CD4-positive, alpha-beta T cell (primary cell): ENCODE data around the gene VDAC2. TPM values are rescaled to one million over a fixed set of nuclear protein-coding genes. Genes with fewer than 3 reads are reported as not detected.

Experiments
- ATAC-seq: fragments of 200-7000 bp; cut with Tn5 transposase; one replicate; pipeline ENCODE4 v1.10.0; 2022; ENCODE audit warnings: mild to moderate bottlenecking; ENCODE audit not compliant: poor library complexity
- CTCF ChIA-PET: fragments of 350-600 bp; sonication (Branson Sonifier 250); formaldehyde crosslinking; loops from one replicate; lab custom pipeline; 2021; ENCODE audit warnings: antibody characterized with exemption, inconsistent platforms; lab: Charles Lee
- POLR2A ChIA-PET: fragments of 350-600 bp; sonication (Branson Sonifier 250); formaldehyde crosslinking; loops from one replicate; lab custom pipeline; 2021; ENCODE audit warnings: antibody characterized with exemption, inconsistent platforms; lab: Charles Lee
- DNase-seq, 14 experiments: peaks; one replicate each; pipeline ENCODE4 v3.0.0-alpha.2; 2013 to 2020; ENCODE audit warnings: mixed read lengths in 2 of 14
- H3K27ac ChIP-seq, 2 donors: one replicate each; pipeline versions ENCODE4 v1.5.1 to v1.7.0; 2013; ENCODE audit warnings: low read length in 2 of 2, low read depth in 1 of 2, mild to moderate bottlenecking in 1 of 2
- H3K27me3 ChIP-seq, 2 experiments: 1 replicate in 1 of 2; 2 replicates in 1 of 2; pipeline versions ENCODE4 v1.6.1 to v1.7.0; 2013; ENCODE audit warnings: low read length in 2 of 2, control low read depth in 1 of 2, mild to moderate bottlenecking in 1 of 2, moderate library complexity in 1 of 2; ENCODE audit not compliant: insufficient read depth in 2 of 2, control insufficient read depth in 1 of 2
- H3K36me3 ChIP-seq: one replicate; pipeline ENCODE4 v1.6.1; 2013; ENCODE audit warnings: low read length, control low read depth; ENCODE audit not compliant: insufficient read depth
- H3K4me1 ChIP-seq: one replicate; pipeline ENCODE4 v1.6.1; 2013; ENCODE audit warnings: low read length, control low read depth; ENCODE audit not compliant: insufficient read depth
- H3K4me3 ChIP-seq: one replicate; pipeline ENCODE4 v1.5.1; 2013; ENCODE audit warnings: mild to moderate bottlenecking, low read length, moderate library complexity
- H3K9me3 ChIP-seq, 2 experiments: 1 replicate in 1 of 2; 2 replicates in 1 of 2; pipeline versions ENCODE4 v1.6.1 to v1.7.0; 2013; ENCODE audit warnings: low read length in 2 of 2, mild to moderate bottlenecking in 2 of 2, control low read depth in 1 of 2, moderate library complexity in 1 of 2; ENCODE audit not compliant: control insufficient read depth in 1 of 2, insufficient read depth in 1 of 2
- H3K27ac Mint-ChIP-seq: one replicate; pipeline ENCODE4 v1.8.0; 2020; ENCODE audit warnings: mixed read lengths
- H3K27me3 Mint-ChIP-seq: one replicate; pipeline ENCODE4 v1.8.0; 2021; ENCODE audit warnings: mixed read lengths
- H3K36me3 Mint-ChIP-seq: one replicate; pipeline ENCODE4 v1.8.0; 2021; ENCODE audit warnings: low read depth, mixed read lengths
- H3K4me1 Mint-ChIP-seq: one replicate; pipeline ENCODE4 v1.8.0; 2021; ENCODE audit warnings: low read depth, mixed read lengths
- H3K4me3 Mint-ChIP-seq: one replicate; pipeline ENCODE4 v1.8.0; 2020; ENCODE audit warnings: mild to moderate bottlenecking, mixed read lengths
- H3K9me3 Mint-ChIP-seq: one replicate; pipeline ENCODE4 v1.8.0; 2020; ENCODE audit warnings: mixed read lengths
- CTCF ChIP-seq: fragments of 200-600 bp; IDR thresholded peaks from one replicate; pipeline ENCODE4 v1.8.0; 2022; ENCODE audit warnings: antibody characterized with exemption, mild to moderate bottlenecking
- intact Hi-C, 2 experiments: fragments of 100-400 bp; cut with DNase I in 1 of 2; cut with micrococcal nuclease in 1 of 2; formaldehyde crosslinking; loops; one replicate each; pipeline versions ENCODE4 v1.15.1 to v1.9.0; 2023 to 2025; cut with DNase I, micrococcal nuclease
- total RNA-seq, 174 experiments: library from RNA in 2 of 174; stranded (reverse) in 2 of 174; gene quantifications; one replicate each; pipeline ENCODE4 v1.2.3 and lab custom pipeline; 2021 to 2026

VDAC2 gene
- total RNA-seq, 2 experiments from 2014 or later, result 141 to 147 TPM

DNA sequence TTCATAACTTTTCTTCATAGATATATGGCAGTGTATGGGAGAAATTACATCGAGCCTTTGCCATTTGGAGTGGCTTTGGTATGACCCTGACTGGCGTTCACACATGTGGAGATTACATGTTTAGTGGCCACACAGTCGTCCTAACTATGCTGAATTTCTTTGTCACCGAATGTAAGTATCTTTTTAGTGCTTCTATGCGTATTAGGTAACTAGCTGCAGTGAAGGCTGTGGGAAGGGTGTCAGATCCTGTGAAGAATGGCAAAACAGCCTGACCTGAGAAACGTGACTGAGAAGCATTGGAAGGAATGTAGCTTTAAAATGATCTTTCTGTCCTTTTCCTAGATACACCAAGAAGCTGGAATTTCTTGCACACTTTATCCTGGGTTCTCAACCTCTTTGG lies 34.5 kb upstream of the VDAC2 start:
- intact Hi-C loops, result no loop called here
- no peak overlapping the region for H3K4me3 Mint-ChIP-seq
- no peaks in the 10 kb centered on the region for H3K9me3 ChIP-seq
- no peaks in the 10 kb centered on the region for H3K27me3 Mint-ChIP-seq
- peak in 1 of 14 experiments; percentile 19 for DNase-seq
- H3K4me3 ChIP-seq, result no peak overlapping the region
- POLR2A ChIA-PET, result interaction anchor here (1.8 kb wide), 1 partner anchor 10 kb away, joined by 6 read pairs; no protein-coding TSS in a partner anchor
- no peak overlapping the region for H3K27ac Mint-ChIP-seq
- peaks cover 29% of the 10 kb centered on the region for H3K36me3 ChIP-seq
- H3K36me3 Mint-ChIP-seq, result peaks cover 60% of the 10 kb centered on the region
- H3K27ac ChIP-seq, result no peak overlapping the region
- H3K27me3 ChIP-seq, result no peaks in the 10 kb centered on the region
- CTCF ChIA-PET, result interaction anchor here (0.6 kb wide), 1 partner anchor 12 kb away, joined by 3 read pairs; no protein-coding TSS in a partner anchor
- no peak for TF ChIP-seq CTCF
- no peaks in the 10 kb centered on the region for H3K4me1 ChIP-seq
- no peaks in the 10 kb centered on the region for H3K9me3 Mint-ChIP-seq
- ATAC-seq, result no peak
- H3K4me1 Mint-ChIP-seq, result peaks cover 12% of the 10 kb centered on the region

DNA sequence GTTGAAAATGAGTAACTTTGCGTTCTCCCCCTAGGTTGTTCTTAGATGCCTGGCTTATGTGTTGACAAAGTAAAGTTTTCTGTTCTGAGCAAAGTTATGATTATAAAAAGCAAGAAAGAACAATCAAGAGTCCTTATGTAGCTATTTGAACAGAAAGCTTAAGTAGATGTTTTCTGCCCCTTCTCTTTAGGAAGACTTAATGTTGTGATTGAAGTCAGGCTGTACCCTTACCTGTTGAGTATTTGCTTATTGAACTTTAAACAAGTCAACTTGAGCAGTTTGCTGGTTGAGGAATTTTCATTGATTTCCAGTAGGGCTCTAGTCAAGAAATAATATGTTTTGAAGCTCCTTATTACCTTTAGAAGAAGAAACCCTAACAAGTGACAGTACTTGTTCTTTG lies 33.9 kb upstream of the VDAC2 start:
- POLR2A ChIA-PET, result no interaction called here
- no peaks in the 10 kb centered on the region for H3K27me3 ChIP-seq
- no peak overlapping the region for H3K27ac ChIP-seq
- no peaks in the 10 kb centered on the region for H3K9me3 Mint-ChIP-seq
- H3K36me3 ChIP-seq, result peaks cover 29% of the 10 kb centered on the region
- no peaks in the 10 kb centered on the region for H3K9me3 ChIP-seq
- DNase-seq (no peak), ATAC-seq (no peak)
- CTCF ChIA-PET, result interaction anchor here (0.6 kb wide), 1 partner anchor 11 kb away, joined by 3 read pairs; no protein-coding TSS in a partner anchor
- intact Hi-C loops, result no loop called here
- H3K4me1 ChIP-seq, result no peaks in the 10 kb centered on the region
- no peak for TF ChIP-seq CTCF
- no peak overlapping the region for H3K4me3 Mint-ChIP-seq
- peaks cover 60% of the 10 kb centered on the region for H3K36me3 Mint-ChIP-seq
- H3K27ac Mint-ChIP-seq, result no peak overlapping the region
- H3K27me3 Mint-ChIP-seq, result no peaks in the 10 kb centered on the region
- H3K4me3 ChIP-seq, result no peak overlapping the region
- peaks cover 12% of the 10 kb centered on the region for H3K4me1 Mint-ChIP-seq

GRCh38 chr10:75179657-75180177 lies 30.9 kb upstream of the VDAC2 start:
- Histone ChIP-seq H3K36me3 (peaks cover 27% of the 10 kb centered on the region), H3K4me3 (no peak overlapping the region), H3K4me1 (no peaks in the 10 kb centered on the region), H3K27ac (no peak overlapping the region), H3K9me3 (no peaks in the 10 kb centered on the region), H3K27me3 (no peaks in the 10 kb centered on the region)
- Mint-ChIP-seq H3K27ac (no peak overlapping the region), H3K4me3 (no peak overlapping the region), H3K27me3 (no peaks in the 10 kb centered on the region), H3K4me1 (peaks cover 6% of the 10 kb centered on the region), H3K36me3 (peaks cover 50% of the 10 kb centered on the region), H3K9me3 (no peaks in the 10 kb centered on the region)
- DNase-seq (no peak), ATAC-seq (no peak)
- TF ChIP-seq CTCF, result no peak
- ChIA-PET CTCF (no interaction called here), POLR2A (no interaction called here)
- intact Hi-C loops, result no loop called here
